Trophoblast cell (in vitro differentiated cells and primary cell): Measurements from ENCODE around the gene MT2A.

Experiments used
- DNase-seq, 2 donors: peaks; one replicate each; pipeline ENCODE4 v3.0.0-alpha.2; 2016
- H2AFZ ChIP-seq: 2 replicates; pipeline ENCODE4 v1.6.1; 2013; ENCODE audit warnings: low read length, moderate library complexity, mild to moderate bottlenecking; ENCODE audit not compliant: insufficient read depth, poor library complexity
- H2AK5ac ChIP-seq: 2 replicates; pipeline ENCODE4 v1.6.1; 2013; ENCODE audit warnings: mild to moderate bottlenecking, low read length
- H2BK120ac ChIP-seq: 2 replicates; pipeline ENCODE4 v1.6.1; 2013; ENCODE audit warnings: low read length, mild to moderate bottlenecking, moderate library complexity; ENCODE audit not compliant: insufficient read depth, poor library complexity
- H2BK12ac ChIP-seq: 2 replicates; pipeline ENCODE4 v1.6.1; 2013; ENCODE audit warnings: mild to moderate bottlenecking, low read length, moderate library complexity
- H2BK5ac ChIP-seq: 2 replicates; pipeline ENCODE4 v1.6.1; 2013; ENCODE audit warnings: low read length, low read depth, moderate library complexity, mild to moderate bottlenecking; ENCODE audit not compliant: poor library complexity
- H3K14ac ChIP-seq: 2 replicates; pipeline ENCODE4 v1.6.1; 2013; ENCODE audit warnings: mild to moderate bottlenecking, low read length
- H3K18ac ChIP-seq: 2 replicates; pipeline ENCODE4 v1.6.1; 2013; ENCODE audit warnings: mild to moderate bottlenecking, low read length
- H3K23ac ChIP-seq: 2 replicates; pipeline ENCODE4 v1.6.1; 2013; ENCODE audit warnings: low read length
- H3K27ac ChIP-seq: 2 replicates; pipeline ENCODE4 v1.5.1; 2013; ENCODE audit warnings: low read depth, mild to moderate bottlenecking, inconsistent platforms, low read length, moderate library complexity
- H3K27me3 ChIP-seq: 2 replicates; pipeline ENCODE4 v1.6.1; 2013; ENCODE audit warnings: inconsistent platforms, mild to moderate bottlenecking, low read length, moderate library complexity; ENCODE audit not compliant: insufficient read depth
- H3K36me3 ChIP-seq, 2 experiments: 1 replicate in 1 of 2; 2 replicates in 1 of 2; pipeline ENCODE4 v1.6.1; 2013; ENCODE audit warnings: low read length in 2 of 2, mild to moderate bottlenecking in 2 of 2, moderate library complexity in 1 of 2; ENCODE audit not compliant: insufficient read depth in 2 of 2, control insufficient read depth in 1 of 2
- H3K4ac ChIP-seq: 2 replicates; pipeline ENCODE4 v1.6.1; 2013; ENCODE audit warnings: low read depth, mild to moderate bottlenecking, low read length, moderate library complexity
- H3K4me1 ChIP-seq, 2 experiments: 1 replicate in 1 of 2; 2 replicates in 1 of 2; pipeline ENCODE4 v1.6.1; 2013; ENCODE audit warnings: low read length in 2 of 2, mild to moderate bottlenecking in 2 of 2, moderate library complexity in 1 of 2; ENCODE audit not compliant: insufficient read depth in 2 of 2, control insufficient read depth in 1 of 2
- H3K4me2 ChIP-seq: 2 replicates; pipeline ENCODE4 v1.6.1; 2013; ENCODE audit warnings: inconsistent platforms, mild to moderate bottlenecking, low read length, moderate library complexity
- H3K4me3 ChIP-seq: 2 replicates; pipeline ENCODE4 v1.5.1; 2013; ENCODE audit warnings: mild to moderate bottlenecking, low read depth, low read length, inconsistent platforms
- H3K79me1 ChIP-seq: one replicate; pipeline ENCODE4 v1.6.1; 2013; ENCODE audit warnings: low read length
- H3K79me2 ChIP-seq: 2 replicates; pipeline ENCODE4 v1.6.1; 2013; ENCODE audit warnings: low read length, mild to moderate bottlenecking; ENCODE audit not compliant: control insufficient read depth, insufficient read depth, poor library complexity
- H3K9ac ChIP-seq: 2 replicates; pipeline ENCODE4 v1.6.1; 2013; ENCODE audit warnings: mild to moderate bottlenecking, low read length
- H3K9me3 ChIP-seq: 2 replicates; pipeline ENCODE4 v1.6.1; 2013; ENCODE audit warnings: low read depth, mild to moderate bottlenecking, control low read depth, inconsistent platforms, low read length; ENCODE audit not compliant: insufficient read depth
- H4K12ac ChIP-seq: 2 replicates; pipeline ENCODE4 v1.6.1; 2013; ENCODE audit warnings: low read depth, mild to moderate bottlenecking, low read length, moderate library complexity
- H4K8ac ChIP-seq: 2 replicates; pipeline ENCODE4 v1.6.1; 2013; ENCODE audit warnings: low read depth, mild to moderate bottlenecking, low read length, moderate library complexity
- H4K91ac ChIP-seq: one replicate; pipeline ENCODE4 v1.6.1; 2013; ENCODE audit warnings: low read depth, mild to moderate bottlenecking, low read length, moderate library complexity
- WGBS: extraction: QIAGEN DNeasy Blood & Tissue Kit; methylation state at CpG from one replicate; pipeline ENCODE4 v1.1.7; 2013; ENCODE audit warnings: missing lambda C conversion rate; ENCODE audit not compliant: insufficient read length, insufficient coverage; ENCODE audit errors: extremely low coverage; 5-methylcytosine and 5-hydroxymethylcytosine counted together

The MT2A gene

DNA sequence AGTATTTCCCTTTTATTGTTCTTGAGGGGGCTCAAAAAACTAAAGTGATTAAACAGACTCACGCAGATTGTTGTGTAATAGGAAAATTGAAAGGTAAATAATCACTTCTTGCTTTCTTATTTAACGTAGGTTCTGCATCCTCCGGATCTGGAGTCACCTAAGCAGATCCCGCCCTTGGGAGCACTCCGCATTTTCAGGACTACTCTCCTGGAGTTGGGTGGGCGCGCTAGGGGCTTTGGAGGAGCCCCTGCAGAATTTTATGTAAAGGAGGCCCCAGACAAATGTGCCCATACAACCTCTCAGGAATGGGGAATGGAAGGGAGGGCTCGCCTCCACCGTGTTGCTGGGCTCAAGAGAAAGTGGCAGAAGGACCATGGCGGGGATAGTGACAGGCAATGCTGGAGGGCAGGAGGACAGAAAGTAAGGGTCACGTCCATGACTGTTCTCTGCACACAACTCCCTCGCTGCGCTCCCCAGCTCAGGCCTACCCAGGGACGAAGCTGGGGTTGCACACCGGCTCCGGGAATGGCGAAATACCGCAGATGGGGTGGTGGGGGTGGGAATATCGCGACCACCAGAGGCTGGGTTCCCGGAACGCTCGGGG is 8.3 kb downstream of the MT2A start:
- no CpG with 5 or more reads among the region's 23 CpGs for WGBS
- H2AK5ac ChIP-seq: no peak overlapping the region
- H3K27me3 ChIP-seq: peaks cover 30% of the 10 kb centered on the region
- no peak overlapping the region for H4K12ac ChIP-seq
- H3K27ac ChIP-seq: no peak overlapping the region
- peaks cover 0 to 3% of the 10 kb centered on the region in 2 experiments for H3K4me1 ChIP-seq
- H4K8ac ChIP-seq: no peak overlapping the region
- H3K79me1 ChIP-seq: no peaks in the 10 kb centered on the region
- H3K4me3 ChIP-seq: no peak overlapping the region
- no peak overlapping the region for H3K18ac ChIP-seq
- no peak overlapping the region for H2AFZ ChIP-seq
- no peak for DNase-seq
- no peak overlapping the region for H2BK120ac ChIP-seq
- no peak overlapping the region for H3K9ac ChIP-seq
- no peaks in the 10 kb centered on the region for H3K36me3 ChIP-seq
- no peak overlapping the region for H3K14ac ChIP-seq
- H3K4ac ChIP-seq: no peak overlapping the region
- no peaks in the 10 kb centered on the region for H3K79me2 ChIP-seq
- H3K9me3 ChIP-seq: peaks cover 6% of the 10 kb centered on the region
- no peak overlapping the region for H3K23ac ChIP-seq
- no peak overlapping the region for H4K91ac ChIP-seq
- no peak overlapping the region for H2BK5ac ChIP-seq
- H2BK12ac ChIP-seq: no peak overlapping the region
- peak overlapping the region; percentile 32 for H3K4me2 ChIP-seq

GRCh38 chr16:56617212-56618085 is 9.1 kb downstream of the MT2A start:
- Histone ChIP-seq H4K91ac (no peak overlapping the region), H2AFZ (no peak overlapping the region), H3K18ac (no peak overlapping the region), H3K9ac (no peak overlapping the region), H4K12ac (no peak overlapping the region), H3K14ac (no peak overlapping the region), H2BK12ac (no peak overlapping the region), H3K23ac (no peak overlapping the region), H3K4me2 (peak overlapping the region; percentile 32), H2AK5ac (no peak overlapping the region), H3K27ac (no peak overlapping the region), H2BK120ac (no peak overlapping the region), H3K79me1 (no peaks in the 10 kb centered on the region), H3K4me3 (no peak overlapping the region), H3K79me2 (no peaks in the 10 kb centered on the region), H4K8ac (no peak overlapping the region), H3K4ac (no peak overlapping the region), H3K9me3 (peaks cover 6% of the 10 kb centered on the region), H3K27me3 (peaks cover 30% of the 10 kb centered on the region), H3K36me3 (no peaks in the 10 kb centered on the region), H3K4me1 (peaks cover 0 to 3% of the 10 kb centered on the region in 2 experiments), H2BK5ac (no peak overlapping the region)
- peak; percentile 38 to 60 for DNase-seq
- WGBS: no CpG with 5 or more reads among the region's 41 CpGs

GRCh38 chr16:56618138-56618537 is 9.8 kb downstream of the MT2A start:
- H3K4me2 ChIP-seq: no peak overlapping the region
- H4K8ac ChIP-seq: no peak overlapping the region
- peaks cover 6% of the 10 kb centered on the region for H3K9me3 ChIP-seq
- H3K36me3 ChIP-seq: no peaks in the 10 kb centered on the region
- H3K14ac ChIP-seq: no peak overlapping the region
- H3K4me3 ChIP-seq: no peak overlapping the region
- no peak overlapping the region for H2BK120ac ChIP-seq
- H3K23ac ChIP-seq: no peak overlapping the region
- no peak overlapping the region for H2BK5ac ChIP-seq
- H3K18ac ChIP-seq: no peak overlapping the region
- no peaks in the 10 kb centered on the region for H3K79me2 ChIP-seq
- H3K9ac ChIP-seq: no peak overlapping the region
- DNase-seq: no peak
- H3K27me3 ChIP-seq: peaks cover 30% of the 10 kb centered on the region
- no peak overlapping the region for H3K27ac ChIP-seq
- no peaks in the 10 kb centered on the region for H3K79me1 ChIP-seq
- H4K91ac ChIP-seq: no peak overlapping the region
- no peak overlapping the region for H2AFZ ChIP-seq
- H3K4ac ChIP-seq: no peak overlapping the region
- WGBS: no CpG with 5 or more reads among the region's 6 CpGs
- H4K12ac ChIP-seq: no peak overlapping the region
- no peak overlapping the region for H2BK12ac ChIP-seq
- H3K4me1 ChIP-seq: peaks cover 0 to 3% of the 10 kb centered on the region in 2 experiments
- H2AK5ac ChIP-seq: no peak overlapping the region

- peak overlapping the region; percentile 38 for H3K9ac ChIP-seq
- no peak overlapping the region for H4K12ac ChIP-seq
- H3K18ac ChIP-seq: no peak overlapping the region
- no peak overlapping the region for H3K27ac ChIP-seq
- no peak for DNase-seq
- no peak overlapping the region for H4K8ac ChIP-seq
- H3K36me3 ChIP-seq: no peaks in the 10 kb centered on the region
- no peaks in the 10 kb centered on the region for H3K79me1 ChIP-seq
- peaks cover 12% of the 10 kb centered on the region for H3K9me3 ChIP-seq
- H2BK5ac ChIP-seq: no peak overlapping the region
- no peak overlapping the region for H3K4me2 ChIP-seq
- peaks cover 4 to 9% of the 10 kb centered on the region in 2 experiments for H3K4me1 ChIP-seq
- H3K4ac ChIP-seq: no peak overlapping the region
- no peaks in the 10 kb centered on the region for H3K79me2 ChIP-seq
- no peak overlapping the region for H2BK12ac ChIP-seq
- H4K91ac ChIP-seq: no peak overlapping the region
- H2AFZ ChIP-seq: no peak overlapping the region
- H3K27me3 ChIP-seq: peaks cover 37% of the 10 kb centered on the region
- H3K4me3 ChIP-seq: no peak overlapping the region
- H3K23ac ChIP-seq: no peak overlapping the region
- WGBS: no CpG with 5 or more reads among the region's 8 CpGs
- no peak overlapping the region for H3K14ac ChIP-seq
- H2AK5ac ChIP-seq: no peak overlapping the region
- H2BK120ac ChIP-seq: no peak overlapping the region
Measured at GRCh38 chr16:56620339-56620897, 12.0 kb downstream of the MT2A start.
